ENCODE results near the gene LRIT2. TPM values are rescaled to one million over a fixed set of nuclear protein-coding genes. Genes with fewer than 3 reads are reported as not detected.

LRIT2 gene
- total and polyA plus RNA-seq, 4 donors: not detected

- Histone ChIP-seq H3K27ac (ENCODE audit: low read depth in 1 of 2, low read length in 2 of 2) (no peak overlapping the region), H3K9me3 (ENCODE audit: control insufficient read depth, low read length) (no peaks in the 10 kb centered on the region), H3K27me3 (ENCODE audit: control insufficient read depth in 1 of 2, insufficient read depth in 2 of 2, low read length in 1 of 2) (no peaks in the 10 kb centered on the region), H3K36me3 (ENCODE audit: control insufficient read depth in 1 of 2, insufficient read depth in 2 of 2, low read length in 1 of 2) (no peaks in the 10 kb centered on the region), H3K4me1 (ENCODE audit: control insufficient read depth in 1 of 2, insufficient read depth in 2 of 2, low read length in 2 of 2) (no peaks in the 10 kb centered on the region), H3K4me3 (ENCODE audit: low read length in 2 of 2) (no peak overlapping the region)
- 80 to 85% methylated on average over 13 of the region's 13 CpGs for WGBS, 2 donors
- no peak for DNase-seq
- intact Hi-C loops (cut with DNase I): loop anchor here in 1 of 2 donors (5.0 kb wide), 1 partner anchor 110 kb away; no protein-coding TSS in a partner anchor
- ATAC-seq (ENCODE audit: low FRiP score): no peak
Measured at GRCh38 chr10:84262190-84262956, 37.0 kb upstream of the LRIT2 start.

DNA sequence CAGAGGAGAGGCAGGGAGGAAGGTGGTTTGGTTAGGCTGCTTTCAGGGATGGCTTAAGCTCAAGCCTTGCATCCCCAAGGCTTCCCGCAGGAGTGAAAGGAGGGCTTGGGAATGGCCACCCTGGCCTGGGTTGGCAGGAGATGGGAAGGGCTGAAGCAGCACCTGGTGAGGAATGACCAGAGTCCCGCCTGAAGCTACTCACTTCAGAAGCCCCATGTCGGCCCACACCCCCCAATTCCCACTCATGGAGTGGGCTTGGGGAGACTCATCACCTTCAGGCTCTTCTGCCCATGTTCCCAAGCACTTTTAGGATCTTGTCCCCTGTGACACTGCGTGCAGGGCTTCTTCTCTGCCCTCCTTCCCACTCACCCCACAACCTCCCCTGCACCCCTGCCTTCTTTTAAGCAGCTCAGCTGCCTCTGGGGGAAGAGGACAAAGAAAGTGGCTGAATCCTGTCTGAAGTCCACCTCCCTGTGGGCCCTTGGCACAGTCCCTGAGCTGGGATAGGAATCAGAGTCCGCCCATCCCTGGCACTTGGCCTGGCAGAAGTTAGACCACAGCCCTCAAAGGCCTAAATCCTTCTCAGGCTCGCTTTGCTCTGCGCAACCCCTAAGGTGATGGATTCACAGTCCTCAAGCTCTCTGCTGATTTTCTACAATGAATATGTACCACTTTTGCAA, 36.0 kb upstream of the LRIT2 start:
- no peaks in the 10 kb centered on the region for H3K4me1 ChIP-seq (ENCODE audit: control insufficient read depth in 1 of 2, insufficient read depth in 2 of 2, low read length in 2 of 2)
- H3K27ac ChIP-seq (ENCODE audit: low read depth in 1 of 2, low read length in 2 of 2): no peak overlapping the region
- DNase-seq (no peak), ATAC-seq (ENCODE audit: low FRiP score) (no peak)
- intact Hi-C loops (cut with DNase I): loop anchor here in 1 of 2 donors (5.0 kb wide), 1 partner anchor 111 kb away; no protein-coding TSS in a partner anchor
- H3K27me3 ChIP-seq (ENCODE audit: control insufficient read depth in 1 of 2, insufficient read depth in 2 of 2, low read length in 1 of 2): no peaks in the 10 kb centered on the region
- 84 to 85% methylated on average over 6 to 7 of the region's 7 CpGs for WGBS, 2 donors
- H3K4me3 ChIP-seq (ENCODE audit: low read length in 2 of 2): no peak overlapping the region
- no peaks in the 10 kb centered on the region for H3K36me3 ChIP-seq (ENCODE audit: control insufficient read depth in 1 of 2, insufficient read depth in 2 of 2, low read length in 1 of 2)
- no peaks in the 10 kb centered on the region for H3K9me3 ChIP-seq (ENCODE audit: control insufficient read depth, low read length)

GRCh38 chr10:84258034-84258695, 32.8 kb upstream of the LRIT2 start:
- Histone ChIP-seq H3K27me3 (ENCODE audit: control insufficient read depth in 1 of 2, insufficient read depth in 2 of 2, low read length in 1 of 2) (no peaks in the 10 kb centered on the region), H3K4me3 (ENCODE audit: low read length in 2 of 2) (no peak overlapping the region), H3K27ac (ENCODE audit: low read depth in 1 of 2, low read length in 2 of 2) (no peak overlapping the region), H3K36me3 (ENCODE audit: control insufficient read depth in 1 of 2, insufficient read depth in 2 of 2, low read length in 1 of 2) (no peaks in the 10 kb centered on the region), H3K4me1 (ENCODE audit: control insufficient read depth in 1 of 2, insufficient read depth in 2 of 2, low read length in 2 of 2) (no peaks in the 10 kb centered on the region), H3K9me3 (ENCODE audit: control insufficient read depth, low read length) (no peaks in the 10 kb centered on the region)
- WGBS, 2 donors: 82 to 86% methylated on average over 7 of the region's 7 CpGs
- no peak for DNase-seq
- no peak for ATAC-seq (ENCODE audit: low FRiP score)
- intact Hi-C loops (cut with DNase I): no loop called here

GRCh38 chr10:84257343-84258020, 32.1 kb upstream of the LRIT2 start:
- H3K4me3 ChIP-seq (ENCODE audit: low read length in 2 of 2): no peak overlapping the region
- DNase-seq: no peak
- H3K27me3 ChIP-seq (ENCODE audit: control insufficient read depth in 1 of 2, insufficient read depth in 2 of 2, low read length in 1 of 2): no peaks in the 10 kb centered on the region
- WGBS, 2 donors: 77 to 83% methylated on average over 15 of the region's 15 CpGs
- no peaks in the 10 kb centered on the region for H3K9me3 ChIP-seq (ENCODE audit: control insufficient read depth, low read length)
- no peaks in the 10 kb centered on the region for H3K36me3 ChIP-seq (ENCODE audit: control insufficient read depth in 1 of 2, insufficient read depth in 2 of 2, low read length in 1 of 2)
- H3K27ac ChIP-seq (ENCODE audit: low read depth in 1 of 2, low read length in 2 of 2): no peak overlapping the region
- H3K4me1 ChIP-seq (ENCODE audit: control insufficient read depth in 1 of 2, insufficient read depth in 2 of 2, low read length in 2 of 2): no peaks in the 10 kb centered on the region
- ATAC-seq (ENCODE audit: low FRiP score): no peak
- intact Hi-C loops (cut with DNase I): no loop called here

- H3K4me3 ChIP-seq (ENCODE audit: low read length in 2 of 2): no peak overlapping the region
- H3K4me1 ChIP-seq (ENCODE audit: control insufficient read depth in 1 of 2, insufficient read depth in 2 of 2, low read length in 2 of 2): no peaks in the 10 kb centered on the region
- H3K27me3 ChIP-seq (ENCODE audit: control insufficient read depth in 1 of 2, insufficient read depth in 2 of 2, low read length in 1 of 2): no peaks in the 10 kb centered on the region
- H3K9me3 ChIP-seq (ENCODE audit: control insufficient read depth, low read length): peaks cover 1% of the 10 kb centered on the region
- ATAC-seq (ENCODE audit: low FRiP score) (peak; percentile 42), DNase-seq (peak; percentile 63 to 82)
- intact Hi-C loops (cut with DNase I): no loop called here
- 34% methylated on average over 35 of the region's 35 CpGs for WGBS, 2 donors
- no peaks in the 10 kb centered on the region for H3K36me3 ChIP-seq (ENCODE audit: control insufficient read depth in 1 of 2, insufficient read depth in 2 of 2, low read length in 1 of 2)
- H3K27ac ChIP-seq (ENCODE audit: low read depth in 1 of 2, low read length in 2 of 2): no peak overlapping the region
Measured at GRCh38 chr10:84256510-84257342, 31.4 kb upstream of the LRIT2 start.

DNA sequence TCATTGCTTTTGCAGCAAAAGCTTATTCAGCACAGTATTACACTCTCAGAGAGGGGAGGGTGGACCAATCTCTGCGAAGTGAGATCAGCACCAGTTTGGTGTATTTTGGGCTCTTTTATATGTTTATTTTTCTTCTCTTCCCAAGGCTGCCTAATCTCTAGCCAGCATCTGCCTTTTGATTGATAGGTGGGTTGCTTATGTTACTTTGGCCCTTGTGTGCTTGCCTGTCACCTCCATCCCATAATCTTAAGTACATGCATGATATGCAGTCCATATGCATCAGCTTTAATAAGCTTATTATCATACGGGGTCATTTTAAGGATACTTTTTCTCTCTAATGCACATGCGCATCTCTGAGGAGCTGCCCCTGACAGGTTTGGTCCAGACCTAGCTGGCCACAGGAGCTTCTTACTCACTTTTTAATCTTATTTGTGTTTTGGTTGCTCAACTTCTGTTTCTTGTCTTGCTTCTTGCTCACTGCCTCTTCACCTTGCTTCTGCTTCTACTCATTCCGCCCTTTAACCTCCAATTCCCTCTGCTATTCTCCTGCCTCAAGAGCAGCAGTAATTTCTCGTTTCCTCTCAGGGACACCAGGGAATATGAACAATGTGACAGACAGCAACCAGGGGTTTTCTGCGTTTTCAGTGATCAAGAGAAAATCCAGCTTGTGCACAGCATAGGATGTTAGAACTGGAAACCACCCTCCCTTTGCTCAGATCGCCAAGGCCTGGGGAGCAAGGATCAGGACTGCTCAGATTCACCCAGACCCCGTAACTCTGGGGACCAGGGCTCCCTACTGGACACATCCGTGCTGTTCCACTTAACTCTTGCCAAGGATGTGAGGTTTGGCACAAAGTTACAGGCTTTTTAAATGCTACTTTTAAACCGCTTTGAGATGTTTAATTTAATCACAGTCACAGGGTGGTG, 29.5 kb upstream of the LRIT2 start:
- intact Hi-C loops (cut with DNase I): no loop called here
- ATAC-seq (ENCODE audit: low FRiP score) (no peak), DNase-seq (no peak)
- no peaks in the 10 kb centered on the region for H3K36me3 ChIP-seq (ENCODE audit: control insufficient read depth in 1 of 2, insufficient read depth in 2 of 2, low read length in 1 of 2)
- H3K9me3 ChIP-seq (ENCODE audit: control insufficient read depth, low read length): peaks cover 4% of the 10 kb centered on the region
- 40 to 56% methylated on average over 10 of the region's 10 CpGs for WGBS, 2 donors
- no peak overlapping the region for H3K27ac ChIP-seq (ENCODE audit: low read depth in 1 of 2, low read length in 2 of 2)
- H3K4me1 ChIP-seq (ENCODE audit: control insufficient read depth in 1 of 2, insufficient read depth in 2 of 2, low read length in 2 of 2): no peaks in the 10 kb centered on the region
- no peak overlapping the region for H3K4me3 ChIP-seq (ENCODE audit: low read length in 2 of 2)
- H3K27me3 ChIP-seq (ENCODE audit: control insufficient read depth in 1 of 2, insufficient read depth in 2 of 2, low read length in 1 of 2): no peaks in the 10 kb centered on the region

DNA sequence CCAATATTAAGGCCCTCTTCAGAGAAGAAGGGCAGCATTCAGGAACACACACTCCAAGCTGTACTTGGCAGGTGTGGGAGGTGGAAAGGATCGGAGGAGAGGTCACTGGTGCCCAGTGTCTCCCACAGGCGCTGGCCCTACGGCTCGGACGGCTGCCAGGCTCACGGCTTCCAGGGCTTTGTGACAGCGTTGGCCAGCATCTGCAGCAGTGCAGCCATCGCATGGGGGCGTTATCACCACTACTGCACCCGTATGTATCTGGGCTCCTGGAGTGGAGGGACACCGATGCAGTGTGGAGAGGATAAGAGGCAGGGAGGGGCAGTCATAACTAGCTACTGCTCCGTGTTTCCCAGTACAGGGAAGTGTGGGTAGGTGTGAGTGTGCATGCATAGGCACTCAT, 23.4 kb upstream of the LRIT2 start:
- no peak for ATAC-seq (ENCODE audit: low FRiP score)
- intact Hi-C loops (cut with DNase I): no loop called here
- no peaks in the 10 kb centered on the region for H3K4me1 ChIP-seq (ENCODE audit: control insufficient read depth in 1 of 2, insufficient read depth in 2 of 2, low read length in 2 of 2)
- 72 to 75% methylated on average over 12 of the region's 12 CpGs for WGBS, 2 donors
- H3K9me3 ChIP-seq (ENCODE audit: control insufficient read depth, low read length): peaks cover 4% of the 10 kb centered on the region
- no peaks in the 10 kb centered on the region for H3K36me3 ChIP-seq (ENCODE audit: control insufficient read depth in 1 of 2, insufficient read depth in 2 of 2, low read length in 1 of 2)
- no peak overlapping the region for H3K4me3 ChIP-seq (ENCODE audit: low read length in 2 of 2)
- H3K27ac ChIP-seq (ENCODE audit: low read depth in 1 of 2, low read length in 2 of 2): no peak overlapping the region
- no peaks in the 10 kb centered on the region for H3K27me3 ChIP-seq (ENCODE audit: control insufficient read depth in 1 of 2, insufficient read depth in 2 of 2, low read length in 1 of 2)
- no peak for DNase-seq
